Natural killer cell (primary cell): ENCODE measurements around the gene SETDB2. TPM values are rescaled to one million over a fixed set of nuclear protein-coding genes. Genes with fewer than 3 reads are reported as not detected.
"Not testable (repeated sequence)": the region's sequence is repeated elsewhere in the genome, so short reads cannot be mapped to it uniquely, and the experiment has no call there.

ENCODE experiments used
- ATAC-seq, 3 donors: fragments of 150-1000 bp in 2 of 3; fragments of 200-7000 bp in 1 of 3; cut with Tn5 transposase; 1 replicate in 1 of 3; 2 replicates in 2 of 3; pipeline ENCODE4 v1.10.0; 2021; ENCODE audit warnings: mild to moderate bottlenecking in 2 of 3, moderate library complexity in 2 of 3
- DNase-seq, 2 donors: peaks; one replicate each; pipeline versions ENCODE4 v3.0.0 to v3.0.0-alpha.2; 2013 to 2021; ENCODE audit warnings: mixed read lengths in 1 of 2
- H3K27ac ChIP-seq: one replicate; pipeline ENCODE4 v1.5.1; 2013; ENCODE audit warnings: mild to moderate bottlenecking, low read length
- H3K27me3 ChIP-seq: one replicate; pipeline ENCODE4 v1.6.1; 2013; ENCODE audit warnings: low read length; ENCODE audit not compliant: control insufficient read depth, insufficient read depth
- H3K36me3 ChIP-seq: one replicate; pipeline ENCODE4 v1.6.1; 2013; ENCODE audit warnings: low read length; ENCODE audit not compliant: control insufficient read depth, insufficient read depth
- H3K4me1 ChIP-seq: one replicate; pipeline ENCODE4 v1.6.1; 2013; ENCODE audit warnings: low read length; ENCODE audit not compliant: control insufficient read depth, insufficient read depth
- H3K4me3 ChIP-seq: one replicate; pipeline ENCODE4 v1.5.1; 2013; ENCODE audit warnings: low read length
- H3K9me3 ChIP-seq: one replicate; pipeline ENCODE4 v1.6.1; 2013; ENCODE audit warnings: low read length; ENCODE audit not compliant: control insufficient read depth, insufficient read depth
- H3K27ac Mint-ChIP-seq, 2 donors: one replicate each; pipeline ENCODE4 v1.8.0; 2022; ENCODE audit warnings: mild to moderate bottlenecking in 2 of 2, mixed read lengths in 2 of 2, moderate library complexity in 1 of 2
- H3K27me3 Mint-ChIP-seq, 2 donors: one replicate each; pipeline ENCODE4 v1.8.0; 2022; ENCODE audit warnings: low read depth in 2 of 2, mixed read lengths in 2 of 2
- H3K36me3 Mint-ChIP-seq: one replicate; pipeline ENCODE4 v1.8.0; 2022; ENCODE audit warnings: mixed read lengths
- H3K4me1 Mint-ChIP-seq, 2 donors: one replicate each; pipeline ENCODE4 v1.8.0; 2022; ENCODE audit warnings: mixed read lengths in 2 of 2
- H3K4me3 Mint-ChIP-seq: one replicate; pipeline ENCODE4 v1.8.0; 2022; ENCODE audit warnings: mild to moderate bottlenecking, moderate library complexity, mixed read lengths
- H3K9me3 Mint-ChIP-seq, 2 donors: one replicate each; pipeline ENCODE4 v1.8.0; 2022; ENCODE audit warnings: mixed read lengths in 2 of 2
- WGBS: methylation state at CpG from one replicate; pipeline ENCODE4 v1.1.7; 2013; ENCODE audit warnings: missing lambda C conversion rate; ENCODE audit not compliant: insufficient coverage; 5-methylcytosine and 5-hydroxymethylcytosine counted together
- intact Hi-C: fragments of 100-400 bp; cut with micrococcal nuclease; formaldehyde crosslinking; loops from one replicate; pipeline ENCODE4 v1.14.2; 2022
- total RNA-seq, 4 donors: library from RNA; stranded (reverse); fragments of 120-200 nt in 1 of 4; gene quantifications; one replicate each; pipeline versions ENCODE4 v1.2.3 to v1.2.4, GENCODE V29; 2013 to 2022
- TF ChIP-seq, protein P1 (sequence below): fragments of 200-600 bp; IDR thresholded peaks from one replicate; pipeline ENCODE4 v1.8.0; 2022; ENCODE audit warnings: antibody characterized with exemption

SETDB2 gene
- total RNA-seq, 3 donors from 2014 or later (not counting 1 experiment from before 2014, with no cell fraction given): 15.8 to 17.4 (median 16.4) TPM

DNA sequence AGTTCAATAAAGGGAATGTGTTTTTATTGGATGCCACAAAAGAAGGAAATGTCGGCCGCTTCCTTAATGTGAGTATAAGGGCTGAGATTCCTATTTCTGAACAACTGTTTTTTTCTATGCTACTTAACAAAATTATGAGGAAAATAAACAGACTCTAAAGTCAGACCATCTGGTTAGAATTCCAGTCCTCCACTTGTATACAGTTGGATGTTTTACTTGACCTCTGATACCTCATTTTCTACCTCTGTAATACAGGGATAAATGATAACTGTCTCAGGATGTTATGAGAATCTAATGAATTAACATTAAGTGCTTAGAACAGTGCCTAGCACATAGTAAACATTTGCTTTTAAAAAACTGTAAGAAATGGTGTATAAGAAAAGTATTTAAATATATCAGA, 44.5 kb downstream of the SETDB2 start:
- Histone ChIP-seq H3K27ac (no peak overlapping the region), H3K4me3 (no peak overlapping the region), H3K4me1 (no peaks in the 10 kb centered on the region), H3K36me3 (peaks cover 39% of the 10 kb centered on the region), H3K9me3 (no peaks in the 10 kb centered on the region), H3K27me3 (no peaks in the 10 kb centered on the region)
- no peak for DNase-seq
- H3K27me3 Mint-ChIP-seq: no peaks in the 10 kb centered on the region
- H3K9me3 Mint-ChIP-seq: no peaks in the 10 kb centered on the region
- ATAC-seq: no peak
- intact Hi-C loops: no loop called here
- no peak overlapping the region for H3K4me3 Mint-ChIP-seq
- no peak overlapping the region for H3K27ac Mint-ChIP-seq
- WGBS: no CpG with 5 or more reads among the region's 2 CpGs
- no peaks in the 10 kb centered on the region for H3K36me3 Mint-ChIP-seq
- H3K4me1 Mint-ChIP-seq: no peaks in the 10 kb centered on the region
- TF ChIP-seq, protein P1, sequence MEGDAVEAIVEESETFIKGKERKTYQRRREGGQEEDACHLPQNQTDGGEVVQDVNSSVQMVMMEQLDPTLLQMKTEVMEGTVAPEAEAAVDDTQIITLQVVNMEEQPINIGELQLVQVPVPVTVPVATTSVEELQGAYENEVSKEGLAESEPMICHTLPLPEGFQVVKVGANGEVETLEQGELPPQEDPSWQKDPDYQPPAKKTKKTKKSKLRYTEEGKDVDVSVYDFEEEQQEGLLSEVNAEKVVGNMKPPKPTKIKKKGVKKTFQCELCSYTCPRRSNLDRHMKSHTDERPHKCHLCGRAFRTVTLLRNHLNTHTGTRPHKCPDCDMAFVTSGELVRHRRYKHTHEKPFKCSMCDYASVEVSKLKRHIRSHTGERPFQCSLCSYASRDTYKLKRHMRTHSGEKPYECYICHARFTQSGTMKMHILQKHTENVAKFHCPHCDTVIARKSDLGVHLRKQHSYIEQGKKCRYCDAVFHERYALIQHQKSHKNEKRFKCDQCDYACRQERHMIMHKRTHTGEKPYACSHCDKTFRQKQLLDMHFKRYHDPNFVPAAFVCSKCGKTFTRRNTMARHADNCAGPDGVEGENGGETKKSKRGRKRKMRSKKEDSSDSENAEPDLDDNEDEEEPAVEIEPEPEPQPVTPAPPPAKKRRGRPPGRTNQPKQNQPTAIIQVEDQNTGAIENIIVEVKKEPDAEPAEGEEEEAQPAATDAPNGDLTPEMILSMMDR: no peak

DNA sequence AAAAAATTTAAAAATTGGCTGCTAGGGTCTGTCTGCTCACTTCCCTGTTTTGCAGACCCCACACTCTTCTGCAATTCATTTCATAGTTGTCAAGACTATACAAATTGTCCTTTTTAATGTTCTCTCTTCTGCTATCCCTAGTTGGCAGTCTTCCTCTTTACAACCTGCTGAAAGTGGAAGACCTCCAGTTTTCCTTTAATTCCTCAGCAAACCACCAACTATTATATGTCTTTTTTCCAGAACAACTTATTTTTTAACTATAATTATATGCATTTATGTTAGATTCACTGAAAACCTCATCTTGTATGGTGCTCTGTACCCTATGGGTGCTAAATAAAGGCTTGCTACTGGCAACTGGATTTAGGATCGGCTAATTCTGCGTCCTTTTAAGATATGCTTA, 50.6 kb downstream of the SETDB2 start:
- TF ChIP-seq, protein P1: no peak
- Mint-ChIP-seq H3K27me3 (no peaks in the 10 kb centered on the region), H3K36me3 (no peaks in the 10 kb centered on the region), H3K4me1 (peaks cover 28 to 31% of the 10 kb centered on the region in 2 donors), H3K4me3 (peak overlapping the region; percentile 97), H3K9me3 (no peaks in the 10 kb centered on the region), H3K27ac (peak overlapping the region; percentile 81 to 97)
- 85% methylated on average over 2 of the region's 2 CpGs for WGBS
- no peaks in the 10 kb centered on the region for H3K9me3 ChIP-seq
- DNase-seq: peak in 1 of 2 donors; percentile 20
- peak overlapping the region; percentile 71 for H3K4me3 ChIP-seq
- H3K36me3 ChIP-seq: no peaks in the 10 kb centered on the region
- intact Hi-C loops: loop anchor here (1.0 to 5.0 kb wide), 3 partner anchors 49 to 588 kb away; partner anchors contain the start of gene KPNA3
- H3K27ac ChIP-seq: peak overlapping the region; percentile 90
- peaks cover 20% of the 10 kb centered on the region for H3K4me1 ChIP-seq
- ATAC-seq: no peak
- no peaks in the 10 kb centered on the region for H3K27me3 ChIP-seq

DNA sequence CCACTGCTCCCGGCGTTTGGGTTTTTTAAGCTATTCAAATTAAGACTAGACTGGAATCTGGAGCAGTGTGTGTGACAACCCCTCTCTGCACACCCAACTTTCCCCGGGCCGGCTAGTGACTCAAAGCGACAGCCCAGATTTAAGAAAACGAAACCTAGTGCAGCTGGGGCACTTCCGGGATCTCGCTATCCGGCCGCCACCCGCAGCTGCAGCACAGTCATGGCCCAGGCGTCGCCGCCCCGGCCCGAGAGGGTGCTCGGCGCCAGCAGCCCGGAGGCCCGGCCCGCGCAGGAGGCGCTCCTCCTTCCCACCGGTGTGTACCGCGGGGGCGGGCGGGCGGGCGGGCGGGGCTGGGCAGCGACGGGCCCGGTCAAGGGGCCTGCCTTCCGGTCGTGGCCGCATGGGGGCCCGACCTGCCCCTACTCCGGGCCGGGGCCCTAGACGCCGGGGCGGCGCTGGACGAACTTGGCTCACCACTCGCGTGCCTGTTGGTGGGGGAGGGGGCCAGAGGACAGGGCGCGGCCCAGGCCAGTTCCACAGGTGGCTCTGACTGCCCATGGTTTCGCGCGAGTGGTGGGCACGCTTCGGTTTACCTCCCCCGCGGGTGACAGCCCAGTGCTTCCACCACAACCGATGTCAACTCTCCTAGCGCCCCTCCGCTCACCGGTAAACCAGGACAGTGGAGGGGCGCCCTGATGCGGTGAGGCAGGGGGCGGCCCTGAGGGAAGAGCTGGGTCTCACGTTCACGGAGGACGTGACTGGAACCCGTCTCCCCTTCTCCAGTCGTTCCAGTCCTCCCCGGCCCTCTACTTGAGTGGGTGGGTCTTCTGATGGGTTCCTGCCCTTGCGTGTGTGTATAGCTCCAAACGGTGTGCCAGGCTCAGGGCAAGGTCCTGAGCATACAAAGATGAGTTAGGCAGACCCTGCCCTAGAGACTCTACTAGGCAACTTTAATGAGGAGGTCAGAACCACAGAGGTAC, 52.0 kb downstream of the SETDB2 start, which contains the start of gene PHF11:
TSS of gene PHF11 (plus strand) at position 171 of the 980 bp plus-strand sequence. CDS start at position 220, 49 bp downstream.
- H3K27ac Mint-ChIP-seq: peak within 1 kb of the TSS; percentile 81 to 97
- peak within 1 kb of the TSS; percentile 71 for H3K4me3 ChIP-seq
- peak; percentile 83 to 93 for DNase-seq
- H3K4me3 Mint-ChIP-seq: peak within 1 kb of the TSS; percentile 97
- peak; percentile 82 to 93 (median 89) for ATAC-seq
- H3K9me3 ChIP-seq: no peaks in the 10 kb centered on the region
- under 1% methylated on average over 71 of the region's 71 CpGs for WGBS
- no peaks in the 10 kb centered on the region for H3K27me3 Mint-ChIP-seq
- no peaks in the 10 kb centered on the region for H3K27me3 ChIP-seq
- intact Hi-C loops: loop anchor here (1.0 to 5.0 kb wide), 3 partner anchors 51 to 586 kb away; partner anchors contain the start of gene KPNA3
- TF ChIP-seq, protein P1: no peak
- no peaks in the 10 kb centered on the region for H3K36me3 Mint-ChIP-seq
- H3K4me1 ChIP-seq: peaks cover 20% of the 10 kb centered on the region
- H3K9me3 Mint-ChIP-seq: no peaks in the 10 kb centered on the region
- H3K4me1 Mint-ChIP-seq: peaks cover 36 to 39% of the 10 kb centered on the region in 2 donors
- peaks cover 2% of the 10 kb centered on the region for H3K36me3 ChIP-seq
- H3K27ac ChIP-seq: peak within 1 kb of the TSS; percentile 95

DNA sequence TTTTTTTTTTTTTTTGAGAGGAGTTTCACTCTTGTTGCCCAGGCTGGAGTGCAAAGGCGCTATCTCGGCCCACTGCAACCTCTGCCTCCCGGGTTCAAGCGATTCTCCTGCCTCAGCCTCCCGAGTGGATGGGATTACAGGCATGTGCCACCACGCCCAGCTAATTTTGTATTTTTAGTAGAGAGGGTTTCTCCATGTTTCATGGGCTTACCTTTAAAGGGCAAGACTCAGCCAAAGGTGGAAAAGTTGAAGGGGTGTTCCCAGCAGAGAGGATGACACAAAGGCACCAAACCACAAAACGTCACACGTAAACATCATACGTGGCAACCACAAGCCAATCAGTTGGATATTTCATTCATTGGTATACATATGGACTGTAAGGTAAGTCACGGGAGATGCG, 52.8 kb downstream of the SETDB2 start:
- not testable (repeated sequence) for H3K27me3 Mint-ChIP-seq, H3K9me3 Mint-ChIP-seq, H3K27me3 ChIP-seq, H3K36me3 ChIP-seq, H3K36me3 Mint-ChIP-seq, H3K4me3 ChIP-seq, H3K9me3 ChIP-seq
- Histone ChIP-seq H3K27ac (peak overlapping the region; percentile 95), H3K4me1 (peaks cover 20% of the 10 kb centered on the region)
- peaks cover 36 to 39% of the 10 kb centered on the region in 2 donors for H3K4me1 Mint-ChIP-seq
- 65% methylated on average over 11 of the region's 11 CpGs for WGBS
- ATAC-seq (peak in 2 of 3 donors; percentile 8 to 14), DNase-seq (peak; percentile 35 to 84)
- peak overlapping the region; percentile 90 for H3K4me3 Mint-ChIP-seq
- intact Hi-C loops: loop anchor here (5.0 kb wide), 2 partner anchors 295 to 585 kb away; partner anchors contain the start of gene KPNA3
- H3K27ac Mint-ChIP-seq: peak overlapping the region; percentile 81 to 97
